Stimulated activated effector memory CD8-positive, alpha-beta T cell treated with anti-CD3 and anti-CD28 coated beads, Interleukin-12 subunit alpha, Interleukin-12 subunit beta, amount 100 ng/mL, for 72 hours (primary cell): ENCODE measurements around the gene FRAT1.
A peak's percentile ranks its signal among the peaks of the same experiment; 100 is the strongest.
"Not testable (repeated sequence)": the region's sequence is repeated elsewhere in the genome, so short reads cannot be mapped to it uniquely, and the experiment has no call there.

Source experiments
- ATAC-seq: fragments of 150-1000 bp; cut with Tn5 transposase; 2 replicates; pipeline ENCODE4 v1.10.0; 2021
- DNase-seq, 2 donors: peaks; one replicate each; pipeline ENCODE4 v3.0.0; 2021 to 2022; ENCODE audit warnings: low spot score in 2 of 2
- H3K27ac Mint-ChIP-seq: one replicate; pipeline ENCODE4 v1.8.0; 2022; ENCODE audit warnings: mild to moderate bottlenecking, mixed read lengths
- H3K36me3 Mint-ChIP-seq: one replicate; pipeline ENCODE4 v1.8.0; 2022; ENCODE audit warnings: mild to moderate bottlenecking, mixed read lengths
- H3K4me1 Mint-ChIP-seq: one replicate; pipeline ENCODE4 v1.8.0; 2022; ENCODE audit warnings: mixed read lengths
- H3K4me3 Mint-ChIP-seq: one replicate; pipeline ENCODE4 v1.8.0; 2022; ENCODE audit warnings: mild to moderate bottlenecking, mixed read lengths
- H3K9me3 Mint-ChIP-seq: one replicate; pipeline ENCODE4 v1.8.0; 2022; ENCODE audit warnings: mixed read lengths

Gene FRAT1

GRCh38 chr10:97338041-97338440 lies 19.0 kb downstream of the FRAT1 start:
- Mint-ChIP-seq H3K36me3 (peaks cover 6% of the 10 kb centered on the region), H3K27ac (no peak overlapping the region), H3K4me1 (peaks cover 8% of the 10 kb centered on the region), H3K4me3 (no peak overlapping the region), H3K9me3 (no peaks in the 10 kb centered on the region)
- DNase-seq = no peak
- ATAC-seq = no peak

GRCh38 chr10:97341416-97341815 lies 22.3 kb downstream of the FRAT1 start:
- Mint-ChIP-seq H3K4me1 (no peaks in the 10 kb centered on the region), H3K9me3 (no peaks in the 10 kb centered on the region), H3K36me3 (no peaks in the 10 kb centered on the region), H3K4me3 (no peak overlapping the region), H3K27ac (no peak overlapping the region)
- DNase-seq (no peak), ATAC-seq (no peak)

- H3K9me3 Mint-ChIP-seq, H3K4me1 Mint-ChIP-seq, H3K27ac Mint-ChIP-seq, H3K36me3 Mint-ChIP-seq, H3K4me3 Mint-ChIP-seq, ATAC-seq, DNase-seq: not testable (repeated sequence)
These were observed 24.6 kb downstream of the FRAT1 start for GRCh38 chr10:97343664-97344063.

GRCh38 chr10:97347317-97347716 lies 28.2 kb downstream of the FRAT1 start:
- DNase-seq (no peak), ATAC-seq (no peak)
- H3K36me3 Mint-ChIP-seq = no peaks in the 10 kb centered on the region
- H3K9me3 Mint-ChIP-seq = no peaks in the 10 kb centered on the region
- no peak overlapping the region for H3K4me3 Mint-ChIP-seq
- H3K4me1 Mint-ChIP-seq = no peaks in the 10 kb centered on the region
- no peak overlapping the region for H3K27ac Mint-ChIP-seq

GRCh38 chr10:97349752-97350513 lies 30.9 kb downstream of the FRAT1 start:
- Mint-ChIP-seq H3K4me3 (no peak overlapping the region), H3K27ac (no peak overlapping the region), H3K9me3 (no peaks in the 10 kb centered on the region), H3K36me3 (peaks cover 8% of the 10 kb centered on the region), H3K4me1 (no peaks in the 10 kb centered on the region)
- ATAC-seq (no peak), DNase-seq (no peak)

GRCh38 chr10:97353945-97354344 lies 34.9 kb downstream of the FRAT1 start:
- Mint-ChIP-seq H3K4me3 (no peak overlapping the region), H3K9me3 (no peaks in the 10 kb centered on the region), H3K4me1 (peaks cover 13% of the 10 kb centered on the region), H3K36me3 (peaks cover 48% of the 10 kb centered on the region), H3K27ac (no peak overlapping the region)
- DNase-seq = no peak
- no peak for ATAC-seq

- no peak overlapping the region for H3K4me3 Mint-ChIP-seq
- H3K27ac Mint-ChIP-seq = peak overlapping the region; percentile 68
- peaks cover 59% of the 10 kb centered on the region for H3K36me3 Mint-ChIP-seq
- ATAC-seq (no peak), DNase-seq (no peak)
- peaks cover 13% of the 10 kb centered on the region for H3K4me1 Mint-ChIP-seq
- no peaks in the 10 kb centered on the region for H3K9me3 Mint-ChIP-seq
These were observed 36.5 kb downstream of the FRAT1 start for GRCh38 chr10:97355571-97355975.

GRCh38 chr10:97356318-97356914 lies 37.3 kb downstream of the FRAT1 start:
- H3K4me3 Mint-ChIP-seq = no peak overlapping the region
- peaks cover 13% of the 10 kb centered on the region for H3K4me1 Mint-ChIP-seq
- no peak for DNase-seq
- no peak overlapping the region for H3K27ac Mint-ChIP-seq
- no peaks in the 10 kb centered on the region for H3K9me3 Mint-ChIP-seq
- peak; percentile 60 for ATAC-seq
- H3K36me3 Mint-ChIP-seq = peaks cover 62% of the 10 kb centered on the region

GRCh38 chr10:97356918-97357317 lies 37.8 kb downstream of the FRAT1 start:
- Mint-ChIP-seq H3K27ac (no peak overlapping the region), H3K4me3 (no peak overlapping the region), H3K9me3 (no peaks in the 10 kb centered on the region), H3K36me3 (peaks cover 62% of the 10 kb centered on the region), H3K4me1 (peaks cover 13% of the 10 kb centered on the region)
- DNase-seq (no peak), ATAC-seq (no peak)

- DNase-seq (no peak), ATAC-seq (no peak)
- Mint-ChIP-seq H3K36me3 (peaks cover 62% of the 10 kb centered on the region), H3K4me1 (peaks cover 13% of the 10 kb centered on the region), H3K4me3 (no peak overlapping the region), H3K27ac (peak overlapping the region; percentile 58), H3K9me3 (no peaks in the 10 kb centered on the region)
These were observed 39.3 kb downstream of the FRAT1 start for GRCh38 chr10:97358349-97358748.

- H3K4me3 Mint-ChIP-seq = no peak overlapping the region
- H3K27ac Mint-ChIP-seq = peak overlapping the region; percentile 58
- no peaks in the 10 kb centered on the region for H3K9me3 Mint-ChIP-seq
- H3K4me1 Mint-ChIP-seq = peaks cover 13% of the 10 kb centered on the region
- no peak for ATAC-seq
- H3K36me3 Mint-ChIP-seq = peaks cover 62% of the 10 kb centered on the region
- no peak for DNase-seq
These were observed 39.7 kb downstream of the FRAT1 start for GRCh38 chr10:97358781-97359180.

- H3K36me3 Mint-ChIP-seq = peaks cover 66% of the 10 kb centered on the region
- DNase-seq (no peak), ATAC-seq (no peak)
- H3K4me1 Mint-ChIP-seq = peaks cover 7% of the 10 kb centered on the region
- peak overlapping the region; percentile 26 for H3K27ac Mint-ChIP-seq
- H3K9me3 Mint-ChIP-seq = no peaks in the 10 kb centered on the region
- no peak overlapping the region for H3K4me3 Mint-ChIP-seq
These were observed 41.9 kb downstream of the FRAT1 start for GRCh38 chr10:97360705-97361536.

- Mint-ChIP-seq H3K4me1 (peaks cover 1% of the 10 kb centered on the region), H3K27ac (peak overlapping the region; percentile 26), H3K9me3 (no peaks in the 10 kb centered on the region), H3K36me3 (peaks cover 66% of the 10 kb centered on the region), H3K4me3 (no peak overlapping the region)
- DNase-seq (no peak), ATAC-seq (no peak)
These were observed 42.4 kb downstream of the FRAT1 start for GRCh38 chr10:97361537-97361901.

GRCh38 chr10:97362310-97363033 lies 43.4 kb downstream of the FRAT1 start:
- DNase-seq (no peak), ATAC-seq (no peak)
- H3K4me1 Mint-ChIP-seq = no peaks in the 10 kb centered on the region
- H3K36me3 Mint-ChIP-seq = peaks cover 66% of the 10 kb centered on the region
- H3K4me3 Mint-ChIP-seq = no peak overlapping the region
- H3K9me3 Mint-ChIP-seq = no peaks in the 10 kb centered on the region
- H3K27ac Mint-ChIP-seq = peak overlapping the region; percentile 65

GRCh38 chr10:97363071-97363470 lies 44.0 kb downstream of the FRAT1 start:
- Mint-ChIP-seq H3K27ac (peak overlapping the region; percentile 65), H3K9me3 (no peaks in the 10 kb centered on the region), H3K4me3 (no peak overlapping the region), H3K36me3 (peaks cover 65% of the 10 kb centered on the region), H3K4me1 (no peaks in the 10 kb centered on the region)
- no peak for ATAC-seq
- DNase-seq = no peak
